Vagina (tissue), 2 donors: Measurements from ENCODE around the gene COQ8A.

Experiments used
- POLR2AphosphoS5 ChIP-seq, 2 donors: sonication (generic); formaldehyde crosslinking; IDR thresholded peaks; one replicate each; pipeline ENCODE4 v1.9.0; 2017; ENCODE audit warnings: antibody characterized with exemption in 2 of 2, mild to moderate bottlenecking in 2 of 2, low read depth in 1 of 2; ENCODE audit not compliant: insufficient read depth in 1 of 2
- TF ChIP-seq, protein P1 (sequence below), 3 experiments: fragments of 450-650 bp in 2 of 3; fragments of 200-600 bp in 1 of 3; sonication (generic) in 1 of 3; IDR thresholded peaks; one replicate each; pipeline ENCODE4 v1.5.1; 2017 to 2019; ENCODE audit warnings: antibody characterized with exemption in 3 of 3, mild to moderate bottlenecking in 2 of 3, moderate library complexity in 2 of 3

DNA sequence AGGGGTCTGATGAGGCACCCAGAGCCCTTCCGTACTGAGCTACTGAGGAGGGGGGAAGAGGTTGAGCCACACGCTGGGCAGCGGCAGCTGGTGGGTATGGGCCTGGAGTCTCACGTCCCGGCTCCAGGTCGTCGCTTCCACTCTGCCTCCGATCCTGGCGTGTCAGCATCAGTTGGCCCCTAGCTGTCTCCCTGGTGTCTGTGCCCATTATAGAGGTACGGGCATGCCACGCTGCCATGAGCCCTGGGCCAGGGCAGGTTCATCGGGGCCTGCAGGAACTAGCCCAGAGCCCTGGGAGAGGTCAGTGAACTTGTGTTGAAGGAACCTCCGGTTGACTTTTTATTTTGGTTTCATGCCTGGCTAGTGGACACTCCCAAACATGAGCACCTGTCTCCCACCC, 18.2 kb downstream of the COQ8A start:
- TF ChIP-seq, protein P1, sequence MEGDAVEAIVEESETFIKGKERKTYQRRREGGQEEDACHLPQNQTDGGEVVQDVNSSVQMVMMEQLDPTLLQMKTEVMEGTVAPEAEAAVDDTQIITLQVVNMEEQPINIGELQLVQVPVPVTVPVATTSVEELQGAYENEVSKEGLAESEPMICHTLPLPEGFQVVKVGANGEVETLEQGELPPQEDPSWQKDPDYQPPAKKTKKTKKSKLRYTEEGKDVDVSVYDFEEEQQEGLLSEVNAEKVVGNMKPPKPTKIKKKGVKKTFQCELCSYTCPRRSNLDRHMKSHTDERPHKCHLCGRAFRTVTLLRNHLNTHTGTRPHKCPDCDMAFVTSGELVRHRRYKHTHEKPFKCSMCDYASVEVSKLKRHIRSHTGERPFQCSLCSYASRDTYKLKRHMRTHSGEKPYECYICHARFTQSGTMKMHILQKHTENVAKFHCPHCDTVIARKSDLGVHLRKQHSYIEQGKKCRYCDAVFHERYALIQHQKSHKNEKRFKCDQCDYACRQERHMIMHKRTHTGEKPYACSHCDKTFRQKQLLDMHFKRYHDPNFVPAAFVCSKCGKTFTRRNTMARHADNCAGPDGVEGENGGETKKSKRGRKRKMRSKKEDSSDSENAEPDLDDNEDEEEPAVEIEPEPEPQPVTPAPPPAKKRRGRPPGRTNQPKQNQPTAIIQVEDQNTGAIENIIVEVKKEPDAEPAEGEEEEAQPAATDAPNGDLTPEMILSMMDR (IDR thresholded peaks at IDR 0.05) = no peak
- TF ChIP-seq POLR2AphosphoS5 (IDR thresholded peaks at IDR 0.05; ENCODE audit: insufficient read depth in 1 of 2, low read depth in 1 of 2) = no peak
